Adipose tissue (tissue), 3 donors: ENCODE data around the gene P2RX2. TPM values are rescaled to one million over a fixed set of nuclear protein-coding genes. Genes with fewer than 3 reads are reported as not detected.

Experiments
- H3K27ac ChIP-seq: one replicate; pipeline ENCODE4 v1.5.1; 2013; ENCODE audit warnings: low read depth, low read length
- WGBS, 3 donors: extraction: QIAGEN DNeasy Blood & Tissue Kit; methylation state at CpG; one replicate each; pipeline ENCODE4 v1.1.7; 2013; 5-methylcytosine and 5-hydroxymethylcytosine counted together
- polyA plus RNA-seq, 3 donors: library from polyadenylated mRNA; stranded (reverse); fragments of 200-250 nt; gene quantifications; one replicate each; pipeline ENCODE4 v1.2.3, GENCODE V29; 2013
- donor health status: healthy with polysubstance abuse.
- donor health status: Bipolar disorder and iron deficiency.
- donor health status: healthy.

Gene P2RX2
- polyA plus RNA-seq, 3 donors = 0.37 to 1.5 (median 0.38) TPM

DNA sequence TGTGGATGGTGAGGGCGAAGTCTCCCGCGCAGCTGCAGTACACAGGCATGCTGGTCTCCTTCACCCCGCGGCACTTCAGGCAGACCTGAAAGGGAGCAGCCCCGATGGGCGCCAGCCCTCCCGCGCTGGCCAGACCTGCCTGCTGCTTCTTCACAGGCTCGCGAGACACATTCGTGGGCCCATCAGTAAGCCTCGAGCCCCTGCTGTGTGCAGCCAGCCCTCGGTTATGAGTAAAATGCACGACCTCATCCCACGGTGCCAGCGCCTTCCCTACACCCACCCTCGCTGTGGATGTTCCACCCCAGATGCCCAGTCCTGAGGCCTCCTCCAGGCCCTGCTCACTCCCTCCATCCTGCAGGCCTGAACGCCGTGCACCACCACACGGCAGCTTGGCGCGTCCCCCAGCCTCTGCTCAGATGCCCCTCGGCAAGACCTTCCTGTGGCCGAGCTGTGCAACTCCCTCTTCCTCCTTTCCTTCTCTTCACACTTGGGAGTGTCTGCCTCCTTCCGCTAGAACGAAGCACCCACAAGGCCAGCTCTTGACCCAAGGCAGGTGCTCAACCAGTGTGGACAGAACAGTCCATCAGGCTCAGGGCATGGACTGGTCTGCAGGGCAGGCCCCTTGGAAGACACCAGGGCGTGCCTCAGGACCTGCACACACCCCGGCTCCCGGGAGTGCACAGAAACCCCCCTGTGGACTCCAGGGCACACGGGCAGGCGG is 6.5 kb downstream of the P2RX2 start:
- 92 to 95% (median 94%) methylated on average over 31 to 32 of the region's 32 CpGs for WGBS, 3 donors
- no peak overlapping the region for H3K27ac ChIP-seq

GRCh38 chr12:132625731-132626430 is 7.3 kb downstream of the P2RX2 start:
- 95 to 99% (median 96%) methylated on average over 24 of the region's 24 CpGs for WGBS, 3 donors
- H3K27ac ChIP-seq = no peak overlapping the region

- 96 to 98% (median 98%) methylated on average over 6 of the region's 6 CpGs for WGBS, 3 donors
- no peak overlapping the region for H3K27ac ChIP-seq
These were observed 10.8 kb downstream of the P2RX2 start for GRCh38 chr12:132629330-132629729.

DNA sequence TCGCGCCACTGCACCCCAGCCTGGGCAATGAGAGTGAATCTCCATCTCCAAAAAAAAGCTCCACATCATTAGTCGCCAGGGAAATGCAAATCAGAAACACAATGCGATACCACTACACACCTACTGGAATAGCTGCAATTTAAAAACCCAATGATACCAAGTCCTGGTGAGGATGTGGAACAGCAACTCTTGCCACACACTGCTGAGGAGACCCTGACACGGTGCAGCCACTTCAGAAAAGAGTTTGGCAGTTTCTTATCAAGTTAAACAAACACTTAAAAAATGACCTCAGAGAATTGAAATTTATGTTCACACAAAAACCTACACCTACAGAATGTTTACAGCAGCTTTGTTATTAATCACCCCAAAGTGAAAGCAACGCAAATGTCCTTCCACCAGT is 12.1 kb downstream of the P2RX2 start:
- 91 to 97% (median 96%) methylated on average over 6 of the region's 6 CpGs for WGBS, 3 donors
- H3K27ac ChIP-seq = no peak overlapping the region

DNA sequence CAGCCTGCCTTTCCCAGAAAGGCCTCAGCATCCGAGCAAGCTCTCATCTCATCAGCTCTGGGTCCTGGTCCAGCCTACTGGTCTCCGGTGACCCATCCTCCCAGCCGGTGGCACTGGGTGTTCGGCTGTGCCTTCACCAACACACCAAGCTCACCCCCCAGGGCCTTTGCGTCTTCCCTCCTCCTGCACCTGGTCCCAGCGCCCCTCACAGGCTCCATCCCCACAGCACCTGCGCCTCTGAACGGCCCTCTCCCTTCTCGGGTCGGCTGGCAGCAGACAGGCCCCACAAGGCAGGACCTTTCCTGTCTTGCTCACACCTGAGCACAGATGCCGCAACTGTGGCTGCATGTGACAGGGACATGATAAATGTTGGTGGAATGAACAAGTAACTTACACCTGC is 13.1 kb downstream of the P2RX2 start:
- no peak overlapping the region for H3K27ac ChIP-seq
- WGBS, 3 donors = 94 to 96% (median 94%) methylated on average over 11 of the region's 11 CpGs

DNA sequence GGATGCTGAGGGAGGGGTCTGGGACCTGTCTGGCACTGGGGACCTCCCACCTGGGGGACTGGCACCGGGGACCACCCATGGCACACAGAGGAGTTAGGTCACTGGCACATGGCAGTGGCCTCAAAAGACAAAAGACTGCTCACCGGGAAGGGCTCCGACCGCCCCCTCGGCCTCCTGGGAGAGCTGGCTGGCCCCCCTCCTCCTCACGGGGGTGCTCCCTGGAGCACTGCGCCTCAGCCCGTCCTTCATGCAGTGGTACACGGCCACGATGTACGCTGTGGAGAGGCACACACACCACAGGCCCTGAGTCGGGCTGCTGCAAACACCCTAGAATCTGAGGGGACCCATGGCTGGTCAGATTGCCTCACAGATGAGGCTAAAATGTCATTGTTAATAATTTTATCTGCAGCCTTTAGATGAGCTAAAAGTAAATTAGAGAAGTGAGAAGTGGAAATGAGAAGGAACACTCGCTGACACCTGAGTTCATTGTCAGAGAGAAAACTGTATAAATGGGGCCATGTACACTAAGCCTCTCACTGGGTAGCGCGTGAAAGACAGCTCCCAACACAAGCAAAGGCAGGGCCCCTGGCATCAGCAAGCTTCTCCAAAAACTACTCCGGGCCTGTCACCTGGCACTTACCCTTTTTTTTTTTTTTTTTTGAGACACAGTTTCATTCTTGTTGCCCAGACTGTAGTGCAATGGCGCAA is 14.1 kb downstream of the P2RX2 start:
- WGBS, 3 donors = 83 to 93% (median 84%) methylated on average over 17 of the region's 17 CpGs
- no peak overlapping the region for H3K27ac ChIP-seq

DNA sequence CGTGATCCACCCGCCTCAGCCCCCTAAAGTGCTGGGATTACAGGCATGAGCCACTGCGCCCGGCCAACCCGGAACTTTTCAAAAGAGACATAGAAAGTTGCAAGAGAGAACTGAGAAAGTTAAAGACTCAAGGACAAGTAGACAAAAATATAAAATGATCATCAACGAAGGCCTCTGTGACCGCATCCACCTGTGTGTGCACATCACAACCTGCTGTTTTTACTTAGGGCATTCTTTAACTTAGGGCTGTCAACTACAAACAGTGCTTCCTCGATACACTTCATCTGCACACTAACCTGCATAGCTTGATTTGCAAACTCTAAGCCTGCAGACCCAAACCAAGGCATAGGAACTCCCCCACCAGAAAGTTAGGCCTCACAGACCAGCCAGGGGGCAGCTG is 14.8 kb downstream of the P2RX2 start:
- H3K27ac ChIP-seq = no peak overlapping the region
- 91 to 98% (median 97%) methylated on average over 8 of the region's 8 CpGs for WGBS, 3 donors

DNA sequence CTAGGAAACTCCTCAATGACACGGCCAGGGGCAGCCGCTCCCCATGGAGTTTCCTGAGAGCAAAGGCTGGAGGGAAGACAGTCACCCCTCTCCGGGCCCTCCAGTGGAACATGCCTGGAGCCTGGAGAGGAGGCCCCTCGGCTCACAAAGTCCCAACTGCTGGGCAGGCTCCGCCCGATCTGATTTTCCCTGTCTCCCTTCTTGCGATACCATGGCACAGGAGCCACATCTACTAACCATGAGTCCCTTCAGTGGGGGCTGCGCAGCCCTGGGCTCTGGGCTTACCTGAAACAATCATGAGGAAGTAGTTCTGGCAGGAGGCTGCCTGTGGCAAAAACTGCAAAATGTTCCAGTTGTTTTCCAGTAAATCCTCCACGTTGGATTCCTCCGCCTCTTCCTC is 15.3 kb downstream of the P2RX2 start:
- WGBS, 3 donors = 90 to 93% (median 92%) methylated on average over 10 of the region's 10 CpGs
- H3K27ac ChIP-seq = no peak overlapping the region

DNA sequence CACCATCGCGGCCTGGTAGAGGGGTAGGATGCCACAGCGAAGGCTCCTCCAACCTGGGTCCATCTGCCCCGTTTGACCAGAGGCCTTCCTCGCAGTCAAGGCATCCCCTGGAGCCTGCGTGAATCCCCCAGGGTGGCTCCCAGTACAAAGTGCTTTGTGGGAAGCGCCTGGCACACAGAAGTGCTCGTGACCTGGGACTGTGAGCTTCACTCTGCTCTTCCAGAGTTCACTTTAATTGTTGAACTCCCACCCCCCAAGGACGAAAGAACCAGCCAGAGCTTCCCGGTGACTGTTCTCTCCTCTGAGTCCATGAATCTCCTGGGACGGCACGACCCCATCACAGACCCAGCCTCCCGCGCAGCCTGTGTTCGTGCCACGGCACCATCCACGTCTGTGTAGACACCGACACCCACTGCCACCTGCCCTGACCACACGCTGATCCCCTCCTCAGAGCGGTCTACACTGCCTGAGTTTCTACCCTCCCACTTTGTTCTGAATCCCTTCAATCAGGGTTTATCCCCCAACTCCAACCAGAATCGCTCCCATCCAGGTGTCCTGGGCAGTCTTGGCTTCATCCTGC is 15.9 kb downstream of the P2RX2 start:
- H3K27ac ChIP-seq = no peak overlapping the region
- WGBS, 3 donors = 94 to 98% (median 97%) methylated on average over 21 of the region's 21 CpGs

GRCh38 chr12:132635076-132635955 is 16.7 kb downstream of the P2RX2 start:
- WGBS, 3 donors = 93 to 97% (median 94%) methylated on average over 29 of the region's 29 CpGs

DNA sequence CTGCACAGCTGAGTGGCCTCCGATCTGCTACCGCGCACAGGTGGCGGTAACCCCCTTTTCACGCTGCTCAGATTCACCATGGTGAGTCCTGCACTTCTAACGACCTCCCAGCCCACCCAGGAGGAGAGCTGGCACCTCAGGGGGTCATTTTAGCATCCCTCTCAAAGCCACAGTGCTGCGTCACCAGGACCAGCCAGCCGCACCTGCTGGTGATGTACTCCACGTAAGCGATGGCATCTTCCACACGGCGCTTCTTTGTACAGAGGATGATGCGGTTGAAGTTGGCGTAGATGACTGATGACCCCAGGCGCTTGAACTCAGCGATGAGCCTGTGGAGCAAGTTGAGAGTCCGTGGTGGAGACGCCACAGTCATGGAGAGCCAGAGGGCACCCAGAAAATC is 19.2 kb downstream of the P2RX2 start:
- H3K27ac ChIP-seq = no peak overlapping the region
- WGBS, 3 donors = 89 to 93% (median 92%) methylated on average over 18 of the region's 18 CpGs

More at GRCh38 chr12:132635076-132635955, 16.7 kb downstream of the P2RX2 start:
- H3K27ac ChIP-seq = no peak overlapping the region

DNA sequence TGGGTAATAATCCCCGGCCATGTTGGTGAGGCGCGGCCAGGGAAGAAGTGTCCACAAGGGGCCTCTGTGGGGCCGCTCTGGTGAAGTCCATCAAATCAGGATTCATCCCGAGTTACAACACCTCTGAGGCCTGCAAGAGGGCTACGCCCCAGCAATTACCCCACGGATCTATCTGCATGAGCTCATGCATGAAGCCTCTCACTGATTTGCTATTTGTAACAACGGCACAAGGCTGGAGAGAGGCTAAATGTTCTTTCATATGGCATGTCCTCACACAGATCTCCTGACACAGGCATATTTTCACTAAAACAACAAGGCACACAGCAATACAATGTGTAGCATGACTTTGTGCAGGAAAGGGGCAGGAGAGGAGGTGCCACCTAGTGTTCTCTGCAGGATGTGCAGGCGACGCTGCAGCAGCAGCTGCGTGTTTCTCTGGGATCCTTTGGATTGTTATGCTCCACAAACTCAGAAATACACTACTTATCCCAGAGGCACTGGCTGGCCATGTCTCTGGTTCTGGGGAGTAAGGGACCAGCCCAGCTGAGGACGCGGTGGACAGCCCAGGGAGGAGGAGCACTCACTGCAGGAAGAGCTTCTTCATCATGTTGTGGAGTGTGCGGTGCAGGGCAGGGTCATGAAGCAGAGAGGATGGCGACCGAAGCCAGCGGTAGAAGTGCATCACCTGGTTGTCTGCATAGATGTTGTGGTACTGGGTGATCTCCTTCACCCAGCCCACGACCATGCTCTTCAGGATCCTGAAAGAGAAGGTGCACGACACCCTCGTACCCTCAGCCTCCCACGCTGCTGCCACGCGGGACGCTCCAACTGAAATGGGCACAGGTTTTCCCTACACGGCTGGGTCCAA is 20.2 kb downstream of the P2RX2 start:
- WGBS, 3 donors = 68 to 80% (median 73%) methylated on average over 25 of the region's 25 CpGs
- no peak overlapping the region for H3K27ac ChIP-seq

DNA sequence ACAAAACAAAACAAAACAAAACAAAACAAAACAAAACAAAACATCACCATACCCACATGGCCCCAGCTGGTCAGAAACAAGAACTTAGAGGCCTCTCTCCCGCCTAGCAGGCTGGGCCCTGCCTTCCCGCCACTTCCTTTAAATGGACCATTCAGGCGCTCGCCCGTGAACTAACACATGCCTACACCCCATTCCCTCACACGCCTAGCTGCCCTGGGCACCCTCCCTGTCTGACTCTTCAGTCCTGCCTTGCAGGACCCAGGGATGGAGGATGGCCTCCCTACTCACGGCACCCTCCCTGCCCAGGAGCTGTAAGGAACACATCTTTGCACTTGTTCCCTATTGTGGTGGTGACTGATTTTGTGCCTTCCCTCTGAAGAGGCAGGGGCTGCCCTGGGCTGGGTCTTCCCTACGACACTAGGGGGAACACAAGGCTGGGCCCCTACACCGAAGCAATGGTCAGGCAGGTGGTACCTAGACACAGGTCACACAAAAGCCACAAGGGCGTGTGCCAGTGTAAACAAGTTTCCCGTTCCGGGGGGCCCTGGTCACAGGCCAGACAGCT is 21.5 kb downstream of the P2RX2 start:
- H3K27ac ChIP-seq = no peak overlapping the region
- WGBS, 3 donors = 88 to 93% (median 89%) methylated on average over 12 of the region's 12 CpGs

DNA sequence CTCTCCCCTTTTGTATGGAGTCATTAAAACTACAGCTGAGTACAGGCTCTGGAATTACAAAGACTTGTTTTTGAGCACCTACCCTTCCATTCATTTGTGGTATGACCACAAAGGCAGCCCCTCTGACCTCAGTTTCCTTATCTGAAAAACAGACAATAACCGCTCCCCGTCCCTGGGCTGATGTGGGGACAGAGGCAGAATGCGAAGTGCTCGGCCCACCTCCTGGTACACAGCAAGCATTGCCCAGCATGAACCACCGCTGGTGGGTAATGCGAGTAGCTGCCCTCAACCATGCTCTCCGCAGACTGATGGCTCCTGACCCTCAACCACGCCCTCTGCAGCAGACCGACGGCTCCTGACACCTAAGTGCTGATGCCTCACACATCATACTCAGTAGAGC is 22.4 kb downstream of the P2RX2 start:
- 80 to 92% (median 81%) methylated on average over 10 of the region's 10 CpGs for WGBS, 3 donors
- H3K27ac ChIP-seq = no peak overlapping the region

GRCh38 chr12:132641811-132642650 is 23.5 kb downstream of the P2RX2 start:
- no peak overlapping the region for H3K27ac ChIP-seq
- WGBS, 3 donors = 94 to 97% (median 96%) methylated on average over 28 of the region's 28 CpGs
